HG03045 (cell line): ENCODE results near the gene PARD3.

ENCODE experiments used
- ATAC-seq: cut with Tn5 transposase; IDR thresholded peaks from one replicate; pipeline ENCODE4 v1.9.1; 2021; ENCODE audit warnings: mild to moderate bottlenecking, moderate library complexity; ENCODE audit not compliant: unreplicated experiment

The PARD3 gene

GRCh38 chr10:34206935-34207268, 608.2 kb downstream of the PARD3 start:
- no peak for ATAC-seq

- ATAC-seq: no peak
Observed at GRCh38 chr10:34206078-34206934, 608.8 kb downstream of the PARD3 start.

GRCh38 chr10:34205452-34205851, 609.6 kb downstream of the PARD3 start:
- no peak for ATAC-seq

GRCh38 chr10:34203966-34204630, 611.0 kb downstream of the PARD3 start:
- ATAC-seq: no peak

- no peak for ATAC-seq
Observed at GRCh38 chr10:34200355-34200901, 614.7 kb downstream of the PARD3 start.

GRCh38 chr10:34198953-34199352, 616.1 kb downstream of the PARD3 start:
- no peak for ATAC-seq

GRCh38 chr10:34196058-34196433, 619.0 kb downstream of the PARD3 start:
- no peak for ATAC-seq

GRCh38 chr10:34195364-34196057, 619.6 kb downstream of the PARD3 start:
- no peak for ATAC-seq

GRCh38 chr10:34193931-34194626, 621.0 kb downstream of the PARD3 start:
- no peak for ATAC-seq

GRCh38 chr10:34192646-34193045, 622.5 kb downstream of the PARD3 start:
- ATAC-seq: no peak

GRCh38 chr10:34191406-34191805, 623.7 kb downstream of the PARD3 start:
- ATAC-seq: no peak

GRCh38 chr10:34190580-34190979, 624.5 kb downstream of the PARD3 start:
- ATAC-seq: no peak

- no peak for ATAC-seq
Observed at GRCh38 chr10:34189830-34190229, 625.3 kb downstream of the PARD3 start.

GRCh38 chr10:34188221-34188620, 626.9 kb downstream of the PARD3 start:
- no peak for ATAC-seq

- ATAC-seq: no peak
Observed at GRCh38 chr10:34187201-34187600, 627.9 kb downstream of the PARD3 start.

- ATAC-seq: no peak
Observed at GRCh38 chr10:34186745-34187144, 628.4 kb downstream of the PARD3 start.

- no peak for ATAC-seq
Observed at GRCh38 chr10:34185998-34186397, 629.1 kb downstream of the PARD3 start.

- no peak for ATAC-seq
Observed at GRCh38 chr10:34184939-34185386, 630.1 kb downstream of the PARD3 start.

- ATAC-seq: no peak
Observed at GRCh38 chr10:34184397-34184796, 630.7 kb downstream of the PARD3 start.

- no peak for ATAC-seq
Observed at GRCh38 chr10:34183016-34183796, 631.9 kb downstream of the PARD3 start.
